Heart left ventricle (tissue), 16 donors: Measurements from ENCODE around the gene MS4A10. TPM values are rescaled to one million over a fixed set of nuclear protein-coding genes. Genes with fewer than 3 reads are reported as not detected.

Experiments
- ATAC-seq, 4 donors: fragments of 200-7000 bp; cut with Tn5 transposase; one replicate each; pipeline ENCODE4 v1.9.1; 2020 to 2022; ENCODE audit warnings: moderate library complexity in 4 of 4, mild to moderate bottlenecking in 3 of 4, moderate number of reproducible peaks in 1 of 4
- DNase-seq, 5 donors: peaks; one replicate each; pipeline ENCODE4 v3.0.0-alpha.2; 2020
- H3K27ac ChIP-seq, 12 donors: fragments of 200-600 bp; sonication (generic) in 4 of 12; one replicate each; pipeline versions ENCODE4 v1.5.0 to v1.8.0; 2016 to 2022; ENCODE audit warnings: mild to moderate bottlenecking in 2 of 12
- H3K27me3 ChIP-seq, 9 donors: fragments of 200-600 bp; sonication (generic) in 2 of 9; one replicate each; pipeline versions ENCODE4 v1.5.1 to v1.8.0; 2016 to 2022; ENCODE audit warnings: mild to moderate bottlenecking in 3 of 9
- H3K36me3 ChIP-seq, 9 donors: fragments of 200-600 bp; sonication (generic) in 2 of 9; one replicate each; pipeline versions ENCODE4 v1.5.0 to v1.8.0; 2018 to 2022; ENCODE audit warnings: mild to moderate bottlenecking in 2 of 9
- H3K4me1 ChIP-seq, 12 donors: fragments of 200-600 bp; sonication (generic) in 4 of 12; one replicate each; pipeline versions ENCODE4 v1.5.0 to v1.8.0; 2016 to 2022; ENCODE audit warnings: mild to moderate bottlenecking in 3 of 12
- H3K4me3 ChIP-seq, 12 donors: fragments of 200-600 bp; sonication (generic) in 4 of 12; one replicate each; pipeline versions ENCODE4 v1.5.0 to v1.8.0; 2017 to 2022; ENCODE audit warnings: mild to moderate bottlenecking in 9 of 12, moderate library complexity in 4 of 12
- H3K9me3 ChIP-seq, 12 donors: fragments of 200-600 bp; sonication (generic) in 4 of 12; one replicate each; pipeline versions ENCODE4 v1.5.0 to v1.8.0; 2016 to 2022; ENCODE audit warnings: mild to moderate bottlenecking in 1 of 12
- POLR2A ChIP-seq, 2 donors: fragments of 450-650 bp; IDR thresholded peaks; one replicate each; pipeline ENCODE4 v1.6.1; 2017; ENCODE audit warnings: antibody characterized with exemption in 2 of 2, mild to moderate bottlenecking in 2 of 2, moderate library complexity in 2 of 2
- WGBS, 4 donors: extraction: QIAGEN DNeasy Blood & Tissue Kit in 2 of 4; methylation state at CpG; one replicate each; pipeline versions ENCODE4 v1.1.5 to v1.1.7; 2013 to 2018; 5-methylcytosine and 5-hydroxymethylcytosine counted together
- intact Hi-C, 10 donors: fragments of 100-400 bp; cut with DNase I; formaldehyde crosslinking; loops; one replicate each; pipeline versions ENCODE4 v1.11.1 to v1.14.2; 2022
- polyA plus RNA-seq, 2 donors: library from polyadenylated mRNA; stranded (reverse); fragments of 200-250 nt; gene quantifications; one replicate each; pipeline ENCODE4 v1.2.3, GENCODE V29; 2013
- total RNA-seq, 9 donors: library from RNA; depleted of rRNA in 2 of 9; stranded (reverse); fragments of >200 nt in 2 of 9; fragmentation: NEBNext Ultra II Directional in 3 of 9; extraction: Animal tissue kit (Norgen Biotek cat#: 25700) in 3 of 9; gene quantifications; one replicate each; pipeline versions ENCODE4 v1.1.0 to v1.2.4, GENCODE V29; 2016 to 2023
- TF ChIP-seq, protein P1 (sequence below), 12 donors: fragments of 200-600 bp; sonication (generic) in 4 of 12; IDR thresholded peaks; one replicate each; pipeline versions ENCODE4 v1.5.0 to v1.8.0; 2018 to 2022; ENCODE audit warnings: antibody characterized with exemption in 12 of 12, mild to moderate bottlenecking in 5 of 12
- donor health status: ischemic (EF 13 %, LVEDD 7.1; RV severe dilation, severe dysfunction).
- donor health status: healthy with polysubstance abuse.
- donor health status: DM: no; HTN: yes; CAD: no.
- donor health status: DM: no; HTN: no; CAD: no.
- donor health status: ischemic (EF 25% LVEDD 6.9; RV normal size, moderate dysfunction).
- donor health status: ischemic (EF 25% LVEDD 5.7; RV mildly dilated, moderate dysfunction).
- donor health status: healthy.
- donor health status: DM: yes; HTN: yes; CAD: no.
- donor health status: ischemic (EF 35%, LVEDD 5.7; RV mildly dilated, moderate dysfunction).
- donor health status: nonischemic (EF 11% LVEDD 7.7; RV severe dilation, severe dysfunction).
- donor health status: DM: yes; HTN: yes; CAD: no.
- donor health status: PGD.
- donor health status: ischemic (EF 29% LVEDD 5.4; RV normal size, mild dysfunction).
- donor health status: nonischemic (EF 23%, LVEDD 6.1; RV moderate dilation, normal function).

The MS4A10 gene
- total and polyA plus RNA-seq, 11 donors: not detected

DNA sequence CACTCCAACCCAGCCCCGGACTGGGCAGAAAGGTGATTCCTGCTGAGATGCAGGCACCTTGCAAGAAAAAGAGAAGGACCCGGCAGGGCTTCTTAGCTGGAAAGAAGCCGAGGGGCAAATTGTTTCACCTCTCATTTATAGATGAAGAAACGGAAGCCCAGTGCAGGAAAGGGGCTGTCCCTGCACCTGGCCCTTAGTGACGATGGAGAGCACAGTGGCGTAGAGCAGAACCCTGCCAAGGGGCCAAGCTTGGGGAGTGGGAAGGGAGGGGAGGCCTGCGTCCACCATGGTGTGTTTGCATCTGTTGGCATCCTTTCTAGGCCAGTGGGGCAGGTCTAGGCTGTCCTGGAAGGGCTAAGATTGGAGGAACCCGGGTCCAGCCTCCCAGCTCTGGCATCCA is 36.3 kb upstream of the MS4A10 start:
- Histone ChIP-seq H3K4me3 (no peak overlapping the region), H3K36me3 (no peaks in the 10 kb centered on the region), H3K27ac (no peak overlapping the region), H3K4me1 (no peaks in the 10 kb centered on the region), H3K9me3 (peaks cover 0 to 9% (median 0%) of the 10 kb centered on the region in 12 donors), H3K27me3 (peaks cover 0 to 41% (median 8%) of the 10 kb centered on the region in 9 donors)
- whole genome bisulfite sequencing, 4 donors: 67 to 71% (median 69%) methylated on average over 8 of the region's 8 CpGs
- no peak for DNase-seq
- TF ChIP-seq, protein P1, sequence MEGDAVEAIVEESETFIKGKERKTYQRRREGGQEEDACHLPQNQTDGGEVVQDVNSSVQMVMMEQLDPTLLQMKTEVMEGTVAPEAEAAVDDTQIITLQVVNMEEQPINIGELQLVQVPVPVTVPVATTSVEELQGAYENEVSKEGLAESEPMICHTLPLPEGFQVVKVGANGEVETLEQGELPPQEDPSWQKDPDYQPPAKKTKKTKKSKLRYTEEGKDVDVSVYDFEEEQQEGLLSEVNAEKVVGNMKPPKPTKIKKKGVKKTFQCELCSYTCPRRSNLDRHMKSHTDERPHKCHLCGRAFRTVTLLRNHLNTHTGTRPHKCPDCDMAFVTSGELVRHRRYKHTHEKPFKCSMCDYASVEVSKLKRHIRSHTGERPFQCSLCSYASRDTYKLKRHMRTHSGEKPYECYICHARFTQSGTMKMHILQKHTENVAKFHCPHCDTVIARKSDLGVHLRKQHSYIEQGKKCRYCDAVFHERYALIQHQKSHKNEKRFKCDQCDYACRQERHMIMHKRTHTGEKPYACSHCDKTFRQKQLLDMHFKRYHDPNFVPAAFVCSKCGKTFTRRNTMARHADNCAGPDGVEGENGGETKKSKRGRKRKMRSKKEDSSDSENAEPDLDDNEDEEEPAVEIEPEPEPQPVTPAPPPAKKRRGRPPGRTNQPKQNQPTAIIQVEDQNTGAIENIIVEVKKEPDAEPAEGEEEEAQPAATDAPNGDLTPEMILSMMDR (IDR thresholded peaks at IDR 0.05): no peak
- TF ChIP-seq POLR2A (IDR thresholded peaks at IDR 0.05): no peak
- intact Hi-C loops: no loop called here
- ATAC-seq: no peak

DNA sequence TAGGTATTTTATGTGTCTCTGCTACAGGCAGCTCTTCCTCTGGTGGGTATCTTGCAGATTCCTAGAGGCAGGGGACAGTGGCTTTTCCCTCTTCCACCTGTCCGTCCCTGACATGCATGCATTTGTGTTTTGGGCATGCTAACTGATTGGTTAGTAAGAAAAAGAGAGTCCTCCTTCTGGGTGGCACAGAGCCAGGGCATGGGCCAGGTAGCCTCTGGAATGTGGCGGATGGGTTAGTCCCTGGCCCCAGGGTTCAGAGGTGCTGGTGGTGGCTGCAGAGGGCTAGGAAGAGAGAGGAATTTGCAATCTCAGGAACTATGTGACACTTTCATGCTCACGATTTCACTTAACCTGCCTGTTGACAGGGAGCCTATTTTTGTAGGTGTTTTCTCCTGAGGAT is 34.2 kb upstream of the MS4A10 start:
- Histone ChIP-seq H3K4me1 (no peaks in the 10 kb centered on the region), H3K4me3 (no peak overlapping the region), H3K27me3 (peaks cover 0 to 57% (median 10%) of the 10 kb centered on the region in 9 donors), H3K27ac (no peak overlapping the region), H3K36me3 (no peaks in the 10 kb centered on the region), H3K9me3 (no peaks in the 10 kb centered on the region)
- intact Hi-C loops: loop anchor here in 1 of 10 donors (10.0 kb wide), 1 partner anchor 56 kb away; the partner anchor contains the start of gene MS4A8
- TF ChIP-seq, protein P1 (IDR thresholded peaks at IDR 0.05): no peak
- TF ChIP-seq POLR2A (IDR thresholded peaks at IDR 0.05): no peak
- no peak for DNase-seq
- ATAC-seq: no peak
- WGBS, 4 donors: 53 to 62% (median 57%) methylated on average over 3 of the region's 3 CpGs

GRCh38 chr11:60753309-60753708 is 31.8 kb upstream of the MS4A10 start:
- H3K36me3 ChIP-seq: no peaks in the 10 kb centered on the region
- H3K4me3 ChIP-seq: no peak overlapping the region
- no peak for DNase-seq
- TF ChIP-seq POLR2A (IDR thresholded peaks at IDR 0.05): no peak
- TF ChIP-seq, protein P1 (IDR thresholded peaks at IDR 0.05): no peak
- no peak overlapping the region for H3K27ac ChIP-seq
- WGBS, 4 donors: 46 to 56% (median 47%) methylated on average over 4 of the region's 4 CpGs
- H3K4me1 ChIP-seq: no peaks in the 10 kb centered on the region
- H3K27me3 ChIP-seq: peaks cover 0 to 57% (median 12%) of the 10 kb centered on the region in 9 donors
- no peaks in the 10 kb centered on the region for H3K9me3 ChIP-seq
- intact Hi-C loops: loop anchor here in 1 of 10 donors (10.0 kb wide), 1 partner anchor 59 kb away; the partner anchor contains the start of gene MS4A8
- no peak for ATAC-seq

DNA sequence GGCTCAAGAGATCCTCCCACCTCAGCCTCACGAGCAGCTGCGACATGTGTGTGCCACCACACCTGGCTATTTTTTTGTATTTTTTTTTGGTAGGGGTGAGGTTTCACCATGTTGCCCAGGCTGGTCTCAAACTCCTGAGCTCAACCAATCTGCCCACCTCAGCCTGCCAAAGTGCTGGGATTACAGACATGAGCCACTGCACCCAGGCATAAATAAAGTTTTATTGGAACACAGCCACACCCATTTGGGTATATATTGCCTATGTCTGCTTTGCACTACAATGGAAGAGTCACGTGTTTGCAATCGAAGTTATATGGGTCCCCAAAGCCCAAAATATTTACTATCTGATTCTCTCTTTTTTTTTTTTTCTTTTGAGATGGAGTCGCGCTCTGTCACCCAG is 30.2 kb upstream of the MS4A10 start:
- Histone ChIP-seq H3K9me3 (no peaks in the 10 kb centered on the region), H3K4me3 (no peak overlapping the region), H3K4me1 (no peaks in the 10 kb centered on the region), H3K27me3 (peaks cover 0 to 54% (median 12%) of the 10 kb centered on the region in 9 donors), H3K27ac (no peak overlapping the region), H3K36me3 (no peaks in the 10 kb centered on the region)
- intact Hi-C loops: loop anchor here in 1 of 10 donors (10.0 kb wide), 1 partner anchor 60 kb away; the partner anchor contains the start of gene MS4A8
- no peak for TF ChIP-seq POLR2A (IDR thresholded peaks at IDR 0.05)
- TF ChIP-seq, protein P1 (IDR thresholded peaks at IDR 0.05): no peak
- ATAC-seq (no peak), DNase-seq (no peak)
- 83 to 94% (median 86%) methylated on average over 6 of the region's 6 CpGs for WGBS, 4 donors
